ENCODE results near the gene KAT2B.

Gene KAT2B

GRCh38 chr3:20146301-20146700 lies 106.1 kb downstream of the KAT2B start:
- Histone ChIP-seq H3K9ac (ENCODE audit: low read depth, low read length) (no peak overlapping the region), H3K27me3 (ENCODE audit: control insufficient read depth, insufficient read depth, low read length) (no peaks in the 10 kb centered on the region)

DNA sequence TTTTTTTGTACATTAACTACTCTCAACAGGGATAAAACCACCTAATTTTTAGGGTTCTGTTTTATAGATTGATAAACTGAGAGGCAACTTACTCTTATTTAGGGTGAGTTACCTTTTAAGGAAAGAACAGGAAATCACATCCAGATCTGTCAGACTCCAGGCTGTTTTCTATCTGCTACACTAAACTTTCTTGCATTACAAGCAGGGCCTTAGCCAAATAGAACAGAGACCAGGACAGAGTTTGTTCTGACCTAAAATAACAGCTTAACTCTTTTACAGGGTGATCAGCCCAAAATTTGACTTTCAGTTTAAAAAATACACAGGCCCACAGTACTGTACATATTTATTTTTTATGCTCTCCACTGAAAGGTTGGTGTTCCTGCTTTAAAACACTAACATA lies 107.1 kb downstream of the KAT2B start:
- Histone ChIP-seq H3K36me3 (ENCODE audit: control insufficient read depth, insufficient read depth, low read length) (no peaks in the 10 kb centered on the region), H3K4me1 (ENCODE audit: control insufficient read depth, insufficient read depth, low read length) (0 out of 2 replicates have a peak, but pooled peaks cover 2% of the 10 kb centered on the region), H3K27me3 (ENCODE audit: control insufficient read depth, insufficient read depth, low read length) (no peaks in the 10 kb centered on the region), H3K9me3 (ENCODE audit: control insufficient read depth, insufficient read depth, low read length) (no peaks in the 10 kb centered on the region), H3K4me3 (ENCODE audit: low read depth, low read length) (no peak overlapping the region), H3K9ac (ENCODE audit: low read depth, low read length) (no peak overlapping the region), H3K27ac (ENCODE audit: low read depth, low read length) (no peak overlapping the region)

More at GRCh38 chr3:20146301-20146700, 106.1 kb downstream of the KAT2B start:
- no peak overlapping the region for H3K4me3 ChIP-seq (ENCODE audit: low read depth, low read length)
- H3K9me3 ChIP-seq (ENCODE audit: control insufficient read depth, insufficient read depth, low read length), result no peaks in the 10 kb centered on the region
- 0 out of 2 replicates have a peak, but pooled peaks cover 4% of the 10 kb centered on the region for H3K4me1 ChIP-seq (ENCODE audit: control insufficient read depth, insufficient read depth, low read length)
- no peaks in the 10 kb centered on the region for H3K36me3 ChIP-seq (ENCODE audit: control insufficient read depth, insufficient read depth, low read length)
- H3K27ac ChIP-seq (ENCODE audit: low read depth, low read length), result no peak overlapping the region

DNA sequence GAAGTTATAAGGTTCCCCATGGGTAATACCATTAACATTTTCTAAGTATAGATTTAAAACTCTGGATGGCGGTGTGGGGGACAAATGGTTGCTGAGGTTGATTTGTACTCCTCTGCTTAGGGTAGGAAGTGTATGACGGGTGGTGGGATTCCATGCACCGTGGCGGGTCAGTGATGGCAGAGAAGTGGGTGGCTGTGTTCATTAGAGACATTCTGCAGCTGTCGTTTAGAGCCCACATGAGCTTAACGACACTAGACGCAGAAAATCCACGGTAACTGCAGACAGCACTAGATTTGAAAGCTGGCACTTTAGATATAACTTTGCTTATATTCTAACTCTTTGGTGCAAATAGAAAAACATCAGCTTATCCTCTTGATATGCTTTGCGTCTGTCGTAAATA lies 108.2 kb downstream of the KAT2B start:
- Histone ChIP-seq H3K9ac (ENCODE audit: low read depth, low read length) (no peak overlapping the region), H3K27ac (ENCODE audit: low read depth, low read length) (no peak overlapping the region), H3K4me1 (ENCODE audit: control insufficient read depth, insufficient read depth, low read length) (no peaks in the 10 kb centered on the region), H3K27me3 (ENCODE audit: control insufficient read depth, insufficient read depth, low read length) (no peaks in the 10 kb centered on the region), H3K4me3 (ENCODE audit: low read depth, low read length) (no peak overlapping the region), H3K9me3 (ENCODE audit: control insufficient read depth, insufficient read depth, low read length) (no peaks in the 10 kb centered on the region), H3K36me3 (ENCODE audit: control insufficient read depth, insufficient read depth, low read length) (no peaks in the 10 kb centered on the region)

- H3K27me3 ChIP-seq (ENCODE audit: control insufficient read depth, insufficient read depth, low read length), result no peaks in the 10 kb centered on the region
- no peak overlapping the region for H3K9ac ChIP-seq (ENCODE audit: low read depth, low read length)
- H3K4me3 ChIP-seq (ENCODE audit: low read depth, low read length), result no peak overlapping the region
- H3K27ac ChIP-seq (ENCODE audit: low read depth, low read length), result no peak overlapping the region
- peaks cover 20% of the 10 kb centered on the region for H3K36me3 ChIP-seq (ENCODE audit: control insufficient read depth, insufficient read depth, low read length)
- H3K4me1 ChIP-seq (ENCODE audit: control insufficient read depth, insufficient read depth, low read length), result no peaks in the 10 kb centered on the region
- H3K9me3 ChIP-seq (ENCODE audit: control insufficient read depth, insufficient read depth, low read length), result no peaks in the 10 kb centered on the region
Measured at GRCh38 chr3:20154078-20154477, 113.8 kb downstream of the KAT2B start.

- Histone ChIP-seq H3K9ac (ENCODE audit: low read depth, low read length) (no peak overlapping the region), H3K27me3 (ENCODE audit: control insufficient read depth, insufficient read depth, low read length) (no peaks in the 10 kb centered on the region), H3K9me3 (ENCODE audit: control insufficient read depth, insufficient read depth, low read length) (no peaks in the 10 kb centered on the region), H3K36me3 (ENCODE audit: control insufficient read depth, insufficient read depth, low read length) (peaks cover 28% of the 10 kb centered on the region), H3K4me3 (ENCODE audit: low read depth, low read length) (no peak overlapping the region), H3K27ac (ENCODE audit: low read depth, low read length) (no peak overlapping the region), H3K4me1 (ENCODE audit: control insufficient read depth, insufficient read depth, low read length) (no peaks in the 10 kb centered on the region)
Measured at GRCh38 chr3:20154928-20155327, 114.7 kb downstream of the KAT2B start.

- no peak overlapping the region for H3K9ac ChIP-seq (ENCODE audit: low read depth, low read length)
- no peak overlapping the region for H3K27ac ChIP-seq (ENCODE audit: low read depth, low read length)
- no peak overlapping the region for H3K4me3 ChIP-seq (ENCODE audit: low read depth, low read length)
- no peaks in the 10 kb centered on the region for H3K9me3 ChIP-seq (ENCODE audit: control insufficient read depth, insufficient read depth, low read length)
- peaks cover 74% of the 10 kb centered on the region for H3K36me3 ChIP-seq (ENCODE audit: control insufficient read depth, insufficient read depth, low read length)
- no peaks in the 10 kb centered on the region for H3K4me1 ChIP-seq (ENCODE audit: control insufficient read depth, insufficient read depth, low read length)
- no peaks in the 10 kb centered on the region for H3K27me3 ChIP-seq (ENCODE audit: control insufficient read depth, insufficient read depth, low read length)
Measured at GRCh38 chr3:20160230-20160629, 120.0 kb downstream of the KAT2B start.

DNA sequence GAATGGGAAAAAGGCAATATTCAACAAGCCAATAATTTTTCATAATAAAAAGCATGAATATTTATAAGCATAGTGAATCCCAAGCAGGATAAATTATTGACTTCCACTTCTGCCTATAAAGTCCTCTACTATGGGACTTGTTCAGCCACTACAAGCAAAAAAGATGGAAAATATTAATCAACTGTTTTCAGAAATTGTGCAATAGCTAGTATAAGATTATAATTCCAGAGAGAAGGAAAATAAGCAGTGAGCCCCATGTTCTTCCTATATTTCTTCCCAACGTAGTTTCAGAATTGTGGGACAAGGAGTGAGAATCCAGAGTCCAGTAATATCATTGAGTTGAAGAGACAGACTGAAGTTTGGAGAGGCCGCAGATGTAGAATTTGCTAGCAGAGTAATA lies 121.5 kb downstream of the KAT2B start:
- Histone ChIP-seq H3K9me3 (ENCODE audit: control insufficient read depth, insufficient read depth, low read length) (no peaks in the 10 kb centered on the region), H3K27ac (ENCODE audit: low read depth, low read length) (no peak overlapping the region), H3K9ac (ENCODE audit: low read depth, low read length) (no peak overlapping the region), H3K27me3 (ENCODE audit: control insufficient read depth, insufficient read depth, low read length) (no peaks in the 10 kb centered on the region), H3K36me3 (ENCODE audit: control insufficient read depth, insufficient read depth, low read length) (peaks cover 75% of the 10 kb centered on the region), H3K4me3 (ENCODE audit: low read depth, low read length) (no peak overlapping the region), H3K4me1 (ENCODE audit: control insufficient read depth, insufficient read depth, low read length) (no peaks in the 10 kb centered on the region)

DNA sequence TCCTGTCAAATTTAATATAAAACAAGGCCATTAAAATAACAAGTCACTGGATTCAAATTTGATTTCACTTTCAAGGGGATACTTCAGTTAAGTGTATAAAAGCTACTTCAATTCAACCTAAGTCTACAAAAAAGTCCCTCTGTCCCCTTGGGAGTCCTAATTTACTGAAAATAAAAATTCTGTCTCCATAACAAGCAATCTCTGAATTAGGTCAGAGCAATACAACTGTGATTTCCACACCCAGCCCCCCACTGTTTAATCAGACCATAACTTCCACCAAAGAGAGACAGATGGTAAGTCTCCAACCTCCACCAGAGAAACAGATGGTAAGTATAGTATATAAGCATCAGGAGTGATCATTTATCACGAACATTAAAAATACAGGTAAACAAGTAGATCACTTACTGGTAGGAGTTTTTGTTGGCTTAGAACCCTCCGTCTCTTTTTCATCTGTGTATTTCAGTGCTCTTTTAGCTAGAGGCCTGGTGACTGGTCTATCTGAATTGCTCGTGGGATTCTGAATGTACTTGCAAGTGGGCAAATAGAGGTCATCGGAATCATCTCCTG lies 133.7 kb downstream of the KAT2B start:
- Histone ChIP-seq H3K27ac (ENCODE audit: low read depth, low read length) (no peak overlapping the region), H3K27me3 (ENCODE audit: control insufficient read depth, insufficient read depth, low read length) (no peaks in the 10 kb centered on the region), H3K36me3 (ENCODE audit: control insufficient read depth, insufficient read depth, low read length) (peaks cover 91% of the 10 kb centered on the region), H3K9me3 (ENCODE audit: control insufficient read depth, insufficient read depth, low read length) (no peaks in the 10 kb centered on the region), H3K4me3 (ENCODE audit: low read depth, low read length) (no peak overlapping the region), H3K4me1 (ENCODE audit: control insufficient read depth, insufficient read depth, low read length) (no peaks in the 10 kb centered on the region), H3K9ac (ENCODE audit: low read depth, low read length) (no peak overlapping the region)

GRCh38 chr3:20181276-20181675 lies 141.0 kb downstream of the KAT2B start:
- H3K9me3 ChIP-seq (ENCODE audit: control insufficient read depth, insufficient read depth, low read length), result no peaks in the 10 kb centered on the region
- peaks cover 74% of the 10 kb centered on the region for H3K36me3 ChIP-seq (ENCODE audit: control insufficient read depth, insufficient read depth, low read length)
- H3K4me1 ChIP-seq (ENCODE audit: control insufficient read depth, insufficient read depth, low read length), result peaks cover 7% of the 10 kb centered on the region
- H3K9ac ChIP-seq (ENCODE audit: low read depth, low read length), result no peak overlapping the region
- no peak overlapping the region for H3K4me3 ChIP-seq (ENCODE audit: low read depth, low read length)
- H3K27ac ChIP-seq (ENCODE audit: low read depth, low read length), result no peak overlapping the region
- H3K27me3 ChIP-seq (ENCODE audit: control insufficient read depth, insufficient read depth, low read length), result no peaks in the 10 kb centered on the region

- Histone ChIP-seq H3K27ac (ENCODE audit: low read depth, low read length) (no peak overlapping the region), H3K36me3 (ENCODE audit: control insufficient read depth, insufficient read depth, low read length) (peaks cover 65% of the 10 kb centered on the region), H3K9ac (ENCODE audit: low read depth, low read length) (no peak overlapping the region), H3K9me3 (ENCODE audit: control insufficient read depth, insufficient read depth, low read length) (no peaks in the 10 kb centered on the region), H3K4me3 (ENCODE audit: low read depth, low read length) (no peak overlapping the region), H3K27me3 (ENCODE audit: control insufficient read depth, insufficient read depth, low read length) (no peaks in the 10 kb centered on the region), H3K4me1 (ENCODE audit: control insufficient read depth, insufficient read depth, low read length) (peaks cover 12% of the 10 kb centered on the region)
Measured at GRCh38 chr3:20182206-20182605, 142.0 kb downstream of the KAT2B start.

DNA sequence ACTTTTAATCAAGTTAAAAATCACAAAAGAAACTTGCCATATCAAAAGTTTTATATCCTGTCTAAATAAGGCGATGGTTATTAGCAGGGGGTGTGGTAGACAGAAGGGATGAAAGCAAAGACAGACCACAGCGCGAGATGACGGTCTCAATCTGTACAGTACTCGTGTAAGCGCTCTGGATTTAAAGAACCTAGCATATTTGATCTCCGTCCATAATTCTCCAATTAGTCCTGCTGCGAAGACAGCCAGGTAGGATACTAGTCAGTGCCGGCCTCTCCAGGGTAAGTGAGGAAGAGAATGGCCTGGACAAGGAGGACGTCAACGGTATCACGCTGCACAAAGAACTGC lies 145.1 kb downstream of the KAT2B start:
- peaks cover 34% of the 10 kb centered on the region for H3K36me3 ChIP-seq (ENCODE audit: control insufficient read depth, insufficient read depth, low read length)
- no peaks in the 10 kb centered on the region for H3K9me3 ChIP-seq (ENCODE audit: control insufficient read depth, insufficient read depth, low read length)
- H3K4me3 ChIP-seq (ENCODE audit: low read depth, low read length), result peak overlapping the region; percentile 94
- H3K9ac ChIP-seq (ENCODE audit: low read depth, low read length), result peak overlapping the region; percentile 89
- H3K27me3 ChIP-seq (ENCODE audit: control insufficient read depth, insufficient read depth, low read length), result no peaks in the 10 kb centered on the region
- peaks cover 13% of the 10 kb centered on the region for H3K4me1 ChIP-seq (ENCODE audit: control insufficient read depth, insufficient read depth, low read length)
- peak overlapping the region; percentile 94 for H3K27ac ChIP-seq (ENCODE audit: low read depth, low read length)

All from HUES48 (cell line).